ENCODE results near the gene ATN1. TPM values are rescaled to one million over a fixed set of nuclear protein-coding genes. Genes with fewer than 3 reads are reported as not detected.
A peak's percentile ranks its signal among the peaks of the same experiment; 100 is the strongest.

Gene ATN1
- total RNA-seq, 2 experiments from 2014 or later, result 21.6 to 24.5 TPM

DNA sequence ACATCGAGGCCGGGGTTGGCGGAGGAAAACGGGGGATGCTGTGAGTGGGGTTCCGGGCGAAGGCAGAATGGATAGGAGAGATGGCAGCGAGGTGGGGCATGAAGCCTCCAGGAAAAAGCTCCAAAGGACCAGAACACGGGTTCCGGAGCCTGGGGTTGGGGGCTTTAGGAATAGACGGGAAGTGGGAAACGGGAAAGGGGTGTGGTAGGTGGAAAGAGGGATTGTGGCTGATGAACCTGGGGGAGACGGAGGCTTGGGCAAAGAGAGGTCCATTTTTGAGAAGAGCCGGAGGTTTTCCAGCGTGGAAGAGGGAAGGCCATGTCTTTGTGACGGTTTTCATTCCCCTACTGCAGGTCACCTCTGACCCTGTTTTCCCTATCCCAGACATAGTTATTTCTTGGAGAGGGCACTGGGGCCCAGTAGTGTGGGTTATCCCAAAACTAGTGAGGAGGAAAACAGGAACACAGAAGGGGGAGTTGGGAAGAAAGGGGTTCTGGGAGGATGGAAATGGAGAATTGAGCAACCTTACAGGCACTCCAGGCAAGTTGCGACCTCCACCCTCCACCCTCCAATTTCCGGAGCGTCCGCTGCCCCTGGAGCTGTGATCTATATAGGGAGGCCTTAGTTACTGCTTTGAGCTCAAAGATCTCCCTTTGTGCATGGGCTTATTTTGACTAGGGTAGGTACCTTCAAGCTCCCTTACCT lies 1.1 kb downstream of the ATN1 start:
- Mint-ChIP-seq H3K4me1 (ENCODE audit: low read depth) (peaks cover 71% of the 10 kb centered on the region), H3K27ac (peak overlapping the region; percentile 36), H3K4me3 (peak overlapping the region; percentile 72), H3K36me3 (ENCODE audit: low read depth) (peaks cover 13% of the 10 kb centered on the region), H3K27me3 (ENCODE audit: low read depth) (no peaks in the 10 kb centered on the region), H3K9me3 (ENCODE audit: insufficient read depth) (no peaks in the 10 kb centered on the region)
- DNase-seq, result no peak
- ATAC-seq, result no peak
- CTCF ChIA-PET, result interaction anchor here (0.7 to 8.0 kb wide), 7 partner anchors 8 to 61 kb away, joined by 3 to 106 read pairs (median 3); partner anchors contain the start of genes C12orf57, RNU7-1 and TPI1
- POLR2A ChIA-PET, result interaction anchor here (1.1 to 8.3 kb wide), 4 partner anchors 9 to 16 kb away, joined by 3 to 94 read pairs (median 34); partner anchors contain the start of genes C12orf57 and RNU7-1

DNA sequence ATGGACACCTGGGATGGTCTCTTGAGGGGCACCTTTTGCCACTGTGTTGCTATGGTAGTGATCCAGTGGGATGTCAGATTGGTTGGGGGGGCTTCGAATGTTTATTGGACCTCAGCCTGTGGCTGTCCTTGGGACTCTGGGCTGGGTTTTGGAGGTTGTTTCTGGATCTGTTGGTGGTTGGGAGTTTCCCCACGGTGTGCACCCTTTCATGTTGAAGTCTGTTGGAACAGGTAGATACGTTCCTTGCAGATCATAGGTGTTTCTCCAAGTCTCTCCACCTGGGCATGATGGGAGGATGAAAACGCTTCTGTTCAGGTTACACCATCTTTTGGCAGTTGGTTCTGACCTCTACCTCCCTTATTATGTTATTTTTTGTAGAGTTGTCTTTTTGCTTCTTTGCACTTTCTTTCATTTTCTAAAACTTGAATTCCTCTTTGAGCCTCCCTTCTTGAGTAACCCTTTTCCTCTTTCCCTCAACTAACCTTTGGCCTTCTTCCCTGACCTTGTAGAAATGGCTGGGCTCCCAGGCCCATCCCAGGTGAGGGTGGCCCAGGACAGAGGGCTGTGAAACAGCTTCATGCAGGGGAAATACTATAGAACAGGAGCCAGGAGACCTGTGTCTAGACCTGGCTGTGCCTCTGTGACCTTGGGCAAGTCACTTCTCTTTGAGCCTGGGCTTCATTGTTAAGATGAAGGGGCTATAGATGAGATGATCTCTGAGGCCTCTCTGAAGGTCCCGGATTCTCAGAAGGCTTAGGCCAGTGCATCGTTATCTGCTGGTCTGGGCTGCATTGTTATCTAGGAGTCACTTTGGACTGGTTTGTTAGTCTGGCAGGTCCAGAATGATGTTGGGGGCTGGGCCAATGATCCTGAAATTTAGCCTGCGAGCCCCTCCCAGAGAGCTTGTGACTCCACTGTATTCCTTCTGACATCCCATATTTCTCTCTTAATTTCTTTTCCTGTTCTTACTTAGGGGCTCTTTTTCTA lies 2.0 kb downstream of the ATN1 start:
- CTCF ChIA-PET, result interaction anchor here (0.8 to 8.0 kb wide), 4 partner anchors 7 to 35 kb away, joined by 3 to 106 read pairs (median 4); no protein-coding TSS in a partner anchor
- H3K4me3 Mint-ChIP-seq, result peak overlapping the region; percentile 72
- H3K27ac Mint-ChIP-seq, result peak overlapping the region; percentile 53
- H3K9me3 Mint-ChIP-seq (ENCODE audit: insufficient read depth), result no peaks in the 10 kb centered on the region
- ATAC-seq, result no peak
- H3K36me3 Mint-ChIP-seq (ENCODE audit: low read depth), result peaks cover 17% of the 10 kb centered on the region
- DNase-seq, result no peak
- H3K27me3 Mint-ChIP-seq (ENCODE audit: low read depth), result no peaks in the 10 kb centered on the region
- POLR2A ChIA-PET, result interaction anchor here (0.6 to 8.3 kb wide), 5 partner anchors 8 to 60 kb away, joined by 3 to 94 read pairs (median 5); partner anchors contain the start of genes C12orf57 and RNU7-1
- peaks cover 71% of the 10 kb centered on the region for H3K4me1 Mint-ChIP-seq (ENCODE audit: low read depth)

DNA sequence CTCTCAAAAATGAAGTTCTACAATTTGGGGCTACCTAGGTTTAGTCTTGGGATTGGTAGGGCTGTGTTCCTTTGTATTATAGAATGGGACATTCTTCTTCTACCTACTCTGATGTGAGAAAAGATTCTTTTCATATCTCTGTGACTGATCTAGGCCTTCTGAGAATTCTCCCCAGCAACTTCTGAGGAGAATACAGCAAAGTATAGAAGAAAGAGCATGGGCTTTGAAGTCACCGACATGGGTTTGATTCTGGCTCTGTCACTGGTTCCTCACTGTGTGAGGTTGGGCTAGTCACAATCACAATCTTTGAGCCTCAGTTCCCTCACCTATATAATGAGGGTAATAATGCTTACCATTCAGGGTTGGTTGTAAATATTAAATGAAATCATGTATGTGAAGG lies 5.0 kb downstream of the ATN1 start:
- H3K4me3 Mint-ChIP-seq, result no peak overlapping the region
- ATAC-seq (peak; percentile 16), DNase-seq (no peak)
- H3K9me3 Mint-ChIP-seq (ENCODE audit: insufficient read depth), result no peaks in the 10 kb centered on the region
- ChIA-PET POLR2A (interaction anchor here (4.9 kb wide), 1 partner anchor 11 kb away, joined by 48 read pairs; the partner anchor contains the start of genes C12orf57 and RNU7-1), CTCF (interaction anchor here (0.7 to 9.8 kb wide), 5 partner anchors 5 to 60 kb away, joined by 3 to 106 read pairs (median 6); partner anchors contain the start of genes ATN1, C12orf57, RNU7-1 and SPSB2)
- H3K27me3 Mint-ChIP-seq (ENCODE audit: low read depth), result no peaks in the 10 kb centered on the region
- H3K36me3 Mint-ChIP-seq (ENCODE audit: low read depth), result peaks cover 33% of the 10 kb centered on the region
- peaks cover 74% of the 10 kb centered on the region for H3K4me1 Mint-ChIP-seq (ENCODE audit: low read depth)
- peak overlapping the region; percentile 79 for H3K27ac Mint-ChIP-seq

DNA sequence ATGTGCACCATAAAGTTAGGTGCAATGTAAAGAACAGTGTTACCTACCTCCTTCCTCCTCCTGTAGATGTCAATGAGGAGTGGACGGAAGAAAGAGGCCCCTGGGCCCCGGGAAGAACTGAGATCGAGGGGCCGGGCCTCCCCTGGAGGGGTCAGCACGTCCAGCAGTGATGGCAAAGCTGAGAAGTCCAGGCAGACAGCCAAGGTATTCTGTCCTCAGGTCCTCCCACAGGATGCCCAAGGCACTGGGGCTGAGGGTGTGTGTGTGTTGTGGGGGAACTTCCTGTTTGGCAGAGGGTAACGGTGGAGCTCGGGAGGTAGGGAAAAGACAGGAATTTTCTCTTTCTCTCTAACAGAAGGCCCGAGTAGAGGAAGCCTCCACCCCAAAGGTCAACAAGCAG lies 6.4 kb downstream of the ATN1 start:
- H3K27me3 Mint-ChIP-seq (ENCODE audit: low read depth), result no peaks in the 10 kb centered on the region
- H3K27ac Mint-ChIP-seq, result peak overlapping the region; percentile 60
- peaks cover 76% of the 10 kb centered on the region for H3K4me1 Mint-ChIP-seq (ENCODE audit: low read depth)
- POLR2A ChIA-PET, result interaction anchor here (0.8 to 4.9 kb wide), 2 partner anchors 10 to 84 kb away, joined by 3 to 48 read pairs; partner anchors contain the start of genes C12orf57, LPCAT3 and RNU7-1
- DNase-seq, result no peak
- H3K4me3 Mint-ChIP-seq, result peak overlapping the region; percentile 4
- no peak for ATAC-seq
- peaks cover 34% of the 10 kb centered on the region for H3K36me3 Mint-ChIP-seq (ENCODE audit: low read depth)
- CTCF ChIA-PET, result interaction anchor here (0.8 to 9.8 kb wide), 6 partner anchors 7 to 84 kb away, joined by 3 to 106 read pairs (median 4); partner anchors contain the start of genes ATN1, C12orf57, LPCAT3 and RNU7-1
- H3K9me3 Mint-ChIP-seq (ENCODE audit: insufficient read depth), result no peaks in the 10 kb centered on the region

DNA sequence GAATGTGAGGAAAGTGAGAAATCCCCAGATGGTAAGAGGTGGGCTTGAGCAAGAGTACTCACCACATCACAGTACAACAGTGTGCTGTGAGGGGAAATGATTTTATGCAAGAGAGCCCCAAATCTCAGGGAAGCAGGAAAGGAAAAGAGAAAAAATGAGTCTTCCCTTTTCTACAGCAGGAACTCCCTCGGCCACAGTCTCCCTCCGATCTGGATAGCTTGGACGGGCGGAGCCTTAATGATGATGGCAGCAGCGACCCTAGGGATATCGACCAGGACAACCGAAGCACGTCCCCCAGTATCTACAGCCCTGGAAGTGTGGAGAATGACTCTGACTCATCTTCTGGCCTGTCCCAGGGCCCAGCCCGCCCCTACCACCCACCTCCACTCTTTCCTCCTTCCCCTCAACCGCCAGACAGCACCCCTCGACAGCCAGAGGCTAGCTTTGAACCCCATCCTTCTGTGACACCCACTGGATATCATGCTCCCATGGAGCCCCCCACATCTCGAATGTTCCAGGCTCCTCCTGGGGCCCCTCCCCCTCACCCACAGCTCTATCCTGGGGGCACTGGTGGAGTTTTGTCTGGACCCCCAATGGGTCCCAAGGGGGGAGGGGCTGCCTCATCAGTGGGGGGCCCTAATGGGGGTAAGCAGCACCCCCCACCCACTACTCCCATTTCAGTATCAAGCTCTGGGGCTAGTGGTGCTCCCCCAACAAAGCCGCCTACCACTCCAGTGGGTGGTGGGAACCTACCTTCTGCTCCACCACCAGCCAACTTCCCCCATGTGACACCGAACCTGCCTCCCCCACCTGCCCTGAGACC lies 7.8 kb downstream of the ATN1 start:
- ChIA-PET POLR2A (interaction anchor here (0.7 to 20.8 kb wide), 8 partner anchors 8 to 69 kb away, joined by 3 to 1099 read pairs (median 7); partner anchors contain the start of genes ATN1, C12orf57, PTPN6 and RNU7-1), CTCF (interaction anchor here (1.3 to 18.6 kb wide), 8 partner anchors 8 to 83 kb away, joined by 3 to 742 read pairs (median 21); partner anchors contain the start of genes ATN1, LPCAT3 and SPSB2)
- H3K4me1 Mint-ChIP-seq (ENCODE audit: low read depth), result peaks cover 69% of the 10 kb centered on the region
- DNase-seq (no peak), ATAC-seq (no peak)
- H3K36me3 Mint-ChIP-seq (ENCODE audit: low read depth), result peaks cover 35% of the 10 kb centered on the region
- no peaks in the 10 kb centered on the region for H3K27me3 Mint-ChIP-seq (ENCODE audit: low read depth)
- peak overlapping the region; percentile 82 for H3K4me3 Mint-ChIP-seq
- no peaks in the 10 kb centered on the region for H3K9me3 Mint-ChIP-seq (ENCODE audit: insufficient read depth)
- H3K27ac Mint-ChIP-seq, result peak overlapping the region; percentile 97

DNA sequence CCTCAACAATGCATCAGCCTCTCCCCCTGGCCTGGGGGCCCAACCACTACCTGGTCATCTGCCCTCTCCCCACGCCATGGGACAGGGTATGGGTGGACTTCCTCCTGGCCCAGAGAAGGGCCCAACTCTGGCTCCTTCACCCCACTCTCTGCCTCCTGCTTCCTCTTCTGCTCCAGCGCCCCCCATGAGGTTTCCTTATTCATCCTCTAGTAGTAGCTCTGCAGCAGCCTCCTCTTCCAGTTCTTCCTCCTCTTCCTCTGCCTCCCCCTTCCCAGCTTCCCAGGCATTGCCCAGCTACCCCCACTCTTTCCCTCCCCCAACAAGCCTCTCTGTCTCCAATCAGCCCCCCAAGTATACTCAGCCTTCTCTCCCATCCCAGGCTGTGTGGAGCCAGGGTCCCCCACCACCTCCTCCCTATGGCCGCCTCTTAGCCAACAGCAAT lies 8.5 kb downstream of the ATN1 start:
- no peaks in the 10 kb centered on the region for H3K9me3 Mint-ChIP-seq (ENCODE audit: insufficient read depth)
- peaks cover 35% of the 10 kb centered on the region for H3K36me3 Mint-ChIP-seq (ENCODE audit: low read depth)
- H3K27ac Mint-ChIP-seq, result peak overlapping the region; percentile 97
- ATAC-seq (no peak), DNase-seq (no peak)
- CTCF ChIA-PET, result interaction anchor here (1.3 to 18.6 kb wide), 7 partner anchors 9 to 82 kb away, joined by 3 to 742 read pairs (median 37); partner anchors contain the start of genes ATN1, LPCAT3 and SPSB2
- H3K27me3 Mint-ChIP-seq (ENCODE audit: low read depth), result no peaks in the 10 kb centered on the region
- H3K4me1 Mint-ChIP-seq (ENCODE audit: low read depth), result peaks cover 65% of the 10 kb centered on the region
- POLR2A ChIA-PET, result interaction anchor here (0.7 to 20.8 kb wide), 10 partner anchors 7 to 172 kb away, joined by 3 to 1099 read pairs (median 6); partner anchors contain the start of genes ATN1, C12orf57, PTPN6 and RNU7-1
- H3K4me3 Mint-ChIP-seq, result peak overlapping the region; percentile 82

DNA sequence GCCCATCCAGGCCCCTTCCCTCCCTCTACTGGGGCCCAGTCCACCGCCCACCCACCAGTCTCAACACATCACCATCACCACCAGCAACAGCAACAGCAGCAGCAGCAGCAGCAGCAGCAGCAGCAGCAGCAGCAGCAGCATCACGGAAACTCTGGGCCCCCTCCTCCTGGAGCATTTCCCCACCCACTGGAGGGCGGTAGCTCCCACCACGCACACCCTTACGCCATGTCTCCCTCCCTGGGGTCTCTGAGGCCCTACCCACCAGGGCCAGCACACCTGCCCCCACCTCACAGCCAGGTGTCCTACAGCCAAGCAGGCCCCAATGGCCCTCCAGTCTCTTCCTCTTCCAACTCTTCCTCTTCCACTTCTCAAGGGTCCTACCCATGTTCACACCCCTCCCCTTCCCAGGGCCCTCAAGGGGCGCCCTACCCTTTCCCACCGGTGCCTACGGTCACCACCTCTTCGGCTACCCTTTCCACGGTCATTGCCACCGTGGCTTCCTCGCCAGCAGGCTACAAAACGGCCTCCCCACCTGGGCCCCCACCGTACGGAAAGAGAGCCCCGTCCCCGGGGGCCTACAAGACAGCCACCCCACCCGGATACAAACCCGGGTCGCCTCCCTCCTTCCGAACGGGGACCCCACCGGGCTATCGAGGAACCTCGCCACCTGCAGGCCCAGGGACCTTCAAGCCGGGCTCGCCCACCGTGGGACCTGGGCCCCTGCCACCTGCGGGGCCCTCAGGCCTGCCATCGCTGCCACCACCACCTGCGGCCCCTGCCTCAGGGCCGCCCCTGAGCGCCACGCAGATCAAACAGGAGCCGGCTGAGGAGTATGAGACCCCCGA lies 9.1 kb downstream of the ATN1 start:
- DNase-seq (peak; percentile 78), ATAC-seq (peak; percentile 38)
- ChIA-PET POLR2A (interaction anchor here (0.7 to 20.8 kb wide), 19 partner anchors 7 to 171 kb away, joined by 3 to 1099 read pairs (median 5); partner anchors contain the start of genes ATN1, C12orf57, ENO2 and LRRC23), CTCF (interaction anchor here (0.8 to 18.6 kb wide), 15 partner anchors 10 to 176 kb away, joined by 3 to 742 read pairs (median 9); partner anchors contain the start of genes ATN1, C1RL, LPCAT3 and LRRC23)
- Mint-ChIP-seq H3K4me1 (ENCODE audit: low read depth) (peaks cover 63% of the 10 kb centered on the region), H3K27me3 (ENCODE audit: low read depth) (no peaks in the 10 kb centered on the region), H3K36me3 (ENCODE audit: low read depth) (peaks cover 35% of the 10 kb centered on the region), H3K9me3 (ENCODE audit: insufficient read depth) (no peaks in the 10 kb centered on the region), H3K4me3 (peak overlapping the region; percentile 82), H3K27ac (peak overlapping the region; percentile 97)

DNA sequence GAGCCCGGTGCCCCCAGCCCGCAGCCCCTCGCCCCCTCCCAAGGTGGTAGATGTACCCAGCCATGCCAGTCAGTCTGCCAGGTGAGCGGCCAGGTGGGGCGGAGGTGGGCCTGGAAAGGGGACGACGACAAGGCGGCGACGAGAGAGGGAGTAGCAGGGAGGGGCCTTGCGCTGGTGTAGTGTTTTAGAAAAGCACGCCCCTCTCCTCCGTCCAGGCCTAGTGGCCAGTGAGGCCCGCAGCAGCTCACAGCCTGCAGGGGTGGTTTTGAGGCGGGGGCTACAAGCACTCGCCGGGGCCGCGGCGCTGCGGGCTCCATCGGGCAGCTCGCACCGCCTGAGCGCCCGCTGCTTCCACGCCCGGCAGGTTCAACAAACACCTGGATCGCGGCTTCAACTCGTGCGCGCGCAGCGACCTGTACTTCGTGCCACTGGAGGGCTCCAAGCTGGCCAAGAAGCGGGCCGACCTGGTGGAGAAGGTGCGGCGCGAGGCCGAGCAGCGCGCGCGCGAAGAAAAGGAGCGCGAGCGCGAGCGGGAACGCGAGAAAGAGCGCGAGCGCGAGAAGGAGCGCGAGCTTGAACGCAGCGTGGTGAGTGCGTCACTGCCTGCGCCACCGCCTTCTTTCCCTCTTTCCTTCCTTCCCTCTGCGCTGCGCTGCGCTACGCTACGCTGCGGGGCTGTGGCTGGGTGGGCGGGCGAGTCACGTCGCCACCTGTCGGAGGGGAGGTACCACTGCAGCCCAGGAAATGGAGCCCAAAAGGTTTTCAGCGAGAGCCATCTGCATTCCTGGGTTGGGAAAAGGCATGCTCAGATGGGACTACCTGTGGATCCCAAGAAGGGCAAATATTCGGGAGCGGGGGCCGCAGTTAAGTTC lies 10.0 kb downstream of the ATN1 start:
- no peaks in the 10 kb centered on the region for H3K27me3 Mint-ChIP-seq (ENCODE audit: low read depth)
- POLR2A ChIA-PET, result interaction anchor here (0.6 to 20.8 kb wide), 20 partner anchors 9 to 171 kb away, joined by 3 to 1099 read pairs (median 4); partner anchors contain the start of genes ATN1, C1RL, ENO2 and LRRC23
- DNase-seq (peak; percentile 96), ATAC-seq (peak; percentile 93)
- H3K27ac Mint-ChIP-seq, result peak overlapping the region; percentile 97
- no peaks in the 10 kb centered on the region for H3K9me3 Mint-ChIP-seq (ENCODE audit: insufficient read depth)
- peaks cover 37% of the 10 kb centered on the region for H3K36me3 Mint-ChIP-seq (ENCODE audit: low read depth)
- peak overlapping the region; percentile 82 for H3K4me3 Mint-ChIP-seq
- CTCF ChIA-PET, result interaction anchor here (0.8 to 18.6 kb wide), 19 partner anchors 9 to 384 kb away, joined by 3 to 742 read pairs (median 6); partner anchors contain the start of genes ATN1, C1RL, CDCA3 and LPCAT3
- peaks cover 62% of the 10 kb centered on the region for H3K4me1 Mint-ChIP-seq (ENCODE audit: low read depth)
